Measurements from ENCODE around the gene TOR1AIP1.

Gene TOR1AIP1

DNA sequence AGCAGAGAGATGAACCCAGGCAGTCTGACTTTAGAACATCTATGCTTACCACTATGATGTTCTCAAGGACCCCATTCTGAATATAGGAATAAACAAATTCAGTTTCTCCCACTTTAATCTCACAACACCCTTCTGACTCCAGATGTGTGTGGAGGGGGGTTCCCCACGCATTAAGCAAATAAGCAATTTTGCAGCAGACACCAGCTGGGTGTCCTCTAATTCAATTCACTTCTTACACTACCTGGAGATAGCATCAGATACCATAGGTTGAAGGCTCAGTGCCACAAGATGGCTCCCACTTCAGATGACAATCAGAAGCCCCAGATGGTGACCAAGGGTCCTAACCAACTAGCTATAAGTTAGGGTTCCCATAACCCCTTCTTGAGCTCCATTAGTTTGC is 42.2 kb downstream of the TOR1AIP1 start:
- DNase-seq (ENCODE audit: low read depth): no peak

DNA sequence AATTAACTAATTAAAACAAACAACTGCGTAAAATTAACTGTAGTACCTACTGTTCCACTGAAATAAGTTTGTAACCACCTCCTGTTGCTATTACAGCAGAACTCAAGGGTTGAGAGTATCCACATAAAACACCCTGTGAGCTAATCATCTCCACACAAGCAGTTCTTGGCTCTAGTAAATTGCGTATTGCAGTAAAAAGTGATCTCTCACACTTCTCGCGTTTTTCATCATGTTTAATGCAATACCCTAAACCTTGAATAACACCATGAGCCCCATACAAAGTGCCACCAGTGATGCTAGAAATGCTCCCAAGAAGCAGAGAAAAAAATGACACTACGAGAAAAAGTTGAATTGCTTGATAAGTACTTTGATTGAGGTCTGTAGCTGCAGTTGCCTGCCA is 43.2 kb downstream of the TOR1AIP1 start:
- no peak overlapping the region for H3K4me3 ChIP-seq (ENCODE audit: control insufficient read depth, low read depth, low read length)
- TF ChIP-seq, protein P1, sequence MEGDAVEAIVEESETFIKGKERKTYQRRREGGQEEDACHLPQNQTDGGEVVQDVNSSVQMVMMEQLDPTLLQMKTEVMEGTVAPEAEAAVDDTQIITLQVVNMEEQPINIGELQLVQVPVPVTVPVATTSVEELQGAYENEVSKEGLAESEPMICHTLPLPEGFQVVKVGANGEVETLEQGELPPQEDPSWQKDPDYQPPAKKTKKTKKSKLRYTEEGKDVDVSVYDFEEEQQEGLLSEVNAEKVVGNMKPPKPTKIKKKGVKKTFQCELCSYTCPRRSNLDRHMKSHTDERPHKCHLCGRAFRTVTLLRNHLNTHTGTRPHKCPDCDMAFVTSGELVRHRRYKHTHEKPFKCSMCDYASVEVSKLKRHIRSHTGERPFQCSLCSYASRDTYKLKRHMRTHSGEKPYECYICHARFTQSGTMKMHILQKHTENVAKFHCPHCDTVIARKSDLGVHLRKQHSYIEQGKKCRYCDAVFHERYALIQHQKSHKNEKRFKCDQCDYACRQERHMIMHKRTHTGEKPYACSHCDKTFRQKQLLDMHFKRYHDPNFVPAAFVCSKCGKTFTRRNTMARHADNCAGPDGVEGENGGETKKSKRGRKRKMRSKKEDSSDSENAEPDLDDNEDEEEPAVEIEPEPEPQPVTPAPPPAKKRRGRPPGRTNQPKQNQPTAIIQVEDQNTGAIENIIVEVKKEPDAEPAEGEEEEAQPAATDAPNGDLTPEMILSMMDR (conservative IDR thresholded peaks at IDR 0.05; ENCODE audit: control insufficient read depth, insufficient read depth, low read depth, low read length): no peak
- no peak for DNase-seq (ENCODE audit: low read depth)

More for the DNA sequence above, 42.2 kb downstream of the TOR1AIP1 start:
- TF ChIP-seq, protein P1 (conservative IDR thresholded peaks at IDR 0.05; ENCODE audit: control insufficient read depth, insufficient read depth, low read depth, low read length): no peak
- no peak overlapping the region for H3K4me3 ChIP-seq (ENCODE audit: control insufficient read depth, low read depth, low read length)

DNA sequence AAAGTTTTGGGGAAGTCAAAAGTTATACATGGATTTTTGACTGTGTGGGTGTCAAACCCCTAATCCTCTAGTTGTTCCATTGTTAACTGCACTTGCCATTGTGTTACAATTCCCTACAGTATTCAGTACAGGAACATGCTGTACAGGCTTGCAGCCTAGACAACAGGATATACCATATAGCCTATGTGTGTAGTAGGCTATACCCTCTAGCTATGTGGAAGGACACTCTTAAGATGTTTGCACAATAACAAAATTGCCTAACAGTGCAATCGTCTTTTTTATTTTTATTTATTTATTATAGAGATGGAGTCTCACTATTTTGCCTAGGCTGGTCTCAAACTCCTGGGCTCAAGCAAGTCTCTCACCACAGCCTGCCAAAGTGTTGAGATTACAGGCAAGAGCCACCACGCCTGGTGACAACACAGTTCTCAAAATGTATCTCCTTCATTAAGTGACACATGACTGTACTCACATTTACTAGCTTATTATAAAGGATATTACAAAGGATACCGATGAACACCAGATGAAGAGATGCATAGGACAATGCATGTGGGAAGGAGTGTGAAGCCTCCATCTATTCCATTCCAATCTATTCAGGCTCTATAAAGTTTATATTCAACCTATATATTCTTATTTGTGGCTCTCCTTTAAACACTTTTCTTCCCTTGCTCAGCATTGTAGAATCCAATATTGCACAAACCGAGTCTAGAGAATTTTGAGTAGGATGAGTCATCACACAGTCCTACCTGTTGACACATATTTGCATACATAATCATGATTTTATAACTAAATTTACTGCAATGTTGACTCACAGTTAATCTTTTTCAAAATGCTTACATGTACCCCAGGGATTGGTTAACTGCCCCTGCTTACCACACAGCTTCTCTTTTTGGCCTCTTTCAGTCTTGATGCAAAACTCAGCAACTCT is 44.1 kb downstream of the TOR1AIP1 start:
- TF ChIP-seq, protein P1 (conservative IDR thresholded peaks at IDR 0.05; ENCODE audit: control insufficient read depth, insufficient read depth, low read depth, low read length): no peak
- peak; percentile 88 for DNase-seq (ENCODE audit: low read depth)
- H3K4me3 ChIP-seq (ENCODE audit: control insufficient read depth, low read depth, low read length): no peak overlapping the region

DNA sequence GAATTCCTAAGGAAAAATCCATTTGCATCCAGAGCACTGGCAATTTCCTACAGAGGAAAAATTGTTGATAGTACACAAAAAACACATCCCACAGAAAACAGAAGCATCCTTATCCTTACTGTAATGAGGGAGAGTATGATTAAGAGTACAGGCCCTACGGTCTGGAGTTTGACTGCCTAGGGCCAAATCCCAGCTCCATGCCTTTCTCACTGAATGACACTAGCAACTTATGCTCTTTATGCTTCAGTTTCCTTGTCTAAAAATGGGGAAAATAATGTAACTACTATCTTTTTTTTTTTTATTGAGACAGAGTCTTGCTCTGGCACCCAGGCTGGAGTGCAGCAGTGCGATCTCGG is 44.7 kb downstream of the TOR1AIP1 start:
- no peak overlapping the region for H3K4me3 ChIP-seq (ENCODE audit: control insufficient read depth, low read depth, low read length)
- DNase-seq (ENCODE audit: low read depth): no peak
- TF ChIP-seq, protein P1 (conservative IDR thresholded peaks at IDR 0.05; ENCODE audit: control insufficient read depth, insufficient read depth, low read depth, low read length): no peak

DNA sequence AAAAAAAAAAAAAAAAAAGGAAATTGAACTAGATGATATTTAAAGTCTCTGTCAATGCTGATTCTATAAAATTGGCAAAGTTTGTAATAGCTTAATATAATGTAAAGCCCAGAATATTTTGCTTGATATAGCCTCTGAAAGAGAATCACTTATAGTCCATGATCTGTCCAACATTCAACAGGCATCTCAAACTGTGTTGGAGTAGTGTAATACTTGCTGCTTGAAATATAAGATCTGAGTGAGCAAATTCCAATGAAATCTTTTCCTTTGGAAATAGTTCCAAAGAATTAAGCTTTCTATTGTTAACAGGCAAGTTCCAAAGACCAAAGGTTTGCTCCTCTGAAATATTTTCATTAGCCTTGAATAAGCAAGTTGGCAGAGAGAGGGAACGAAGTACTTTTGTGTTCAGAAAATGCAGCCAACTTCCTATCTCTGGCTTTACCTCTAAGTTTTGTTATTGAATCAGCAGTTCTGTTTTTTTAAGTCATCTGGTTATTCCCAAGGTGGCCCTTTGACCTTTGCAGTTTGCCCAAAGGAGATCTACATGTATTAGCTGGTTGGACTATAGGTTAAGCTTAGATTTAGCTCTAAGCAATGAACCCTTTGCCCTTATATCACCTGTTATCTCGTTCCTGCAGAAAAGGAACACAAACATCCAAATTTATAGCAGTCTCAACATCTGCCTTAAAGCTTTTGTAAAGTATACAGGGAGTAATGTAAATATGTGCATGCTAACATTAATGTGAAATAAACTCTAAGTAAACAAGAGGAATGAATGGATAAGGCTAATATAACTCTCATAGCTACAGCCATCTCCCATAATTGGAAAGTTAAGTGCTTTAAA is 48.1 kb downstream of the TOR1AIP1 start:
- no peak for DNase-seq (ENCODE audit: low read depth)
- no peak overlapping the region for H3K4me3 ChIP-seq (ENCODE audit: control insufficient read depth, low read depth, low read length)
- TF ChIP-seq, protein P1 (conservative IDR thresholded peaks at IDR 0.05; ENCODE audit: control insufficient read depth, insufficient read depth, low read depth, low read length): no peak

DNA sequence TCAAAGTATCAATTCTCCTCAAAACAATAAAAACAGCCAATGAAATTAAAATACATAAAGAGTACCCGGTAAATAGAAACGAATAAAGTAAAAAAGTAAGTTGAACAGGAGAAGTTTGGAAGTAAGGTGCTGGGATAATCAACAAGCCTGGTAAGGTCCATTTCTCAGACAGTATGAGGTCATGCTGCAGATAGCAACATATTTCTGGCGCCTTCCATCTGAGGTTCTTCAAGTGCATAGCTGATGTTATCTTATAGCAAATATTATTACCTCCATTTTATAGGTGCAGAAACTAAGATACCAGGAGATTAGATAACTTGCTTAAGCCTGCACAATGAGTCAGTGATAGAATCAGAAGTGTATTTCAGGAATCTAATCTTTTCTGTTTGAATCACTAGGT is 48.8 kb downstream of the TOR1AIP1 start:
- DNase-seq (ENCODE audit: low read depth): no peak
- H3K4me3 ChIP-seq (ENCODE audit: control insufficient read depth, low read depth, low read length): no peak overlapping the region
- TF ChIP-seq, protein P1 (conservative IDR thresholded peaks at IDR 0.05; ENCODE audit: control insufficient read depth, insufficient read depth, low read depth, low read length): no peak
